Measurements from ENCODE around the gene GJB4. TPM values are rescaled to one million over a fixed set of nuclear protein-coding genes. Genes with fewer than 3 reads are reported as not detected.

GJB4 gene
- polyA plus RNA-seq, 1 of the 3 experiments (the other 2 are of a cell fraction): not detected

DNA sequence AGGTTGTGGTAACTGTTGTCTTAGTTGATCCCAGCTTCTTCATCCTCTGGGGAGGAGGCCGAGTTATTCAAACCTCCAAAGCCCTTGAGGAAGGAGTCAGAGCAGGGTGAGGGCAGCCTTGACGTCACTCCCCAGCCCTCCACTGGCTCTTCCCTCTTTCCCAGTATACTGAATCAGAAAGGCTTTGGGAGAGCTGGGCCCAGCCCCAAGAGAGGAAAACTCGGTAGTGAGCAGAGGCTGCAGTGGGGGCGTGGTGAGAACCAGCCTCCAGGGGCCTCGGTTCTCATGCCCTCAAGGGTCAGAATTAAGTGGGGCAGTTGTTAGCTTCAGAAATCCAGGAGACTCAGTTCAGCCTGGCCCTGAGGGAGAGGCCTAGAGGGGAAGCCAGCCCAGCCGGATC, 31.4 kb downstream of the GJB4 start:
- Histone ChIP-seq H3K4me2 (no peak overlapping the region), H3F3A (replicated peaks; ENCODE audit: insufficient read depth) (no peaks in the 10 kb centered on the region), H3K4me1 (ENCODE audit: control insufficient read depth in 1 of 2, insufficient read depth in 2 of 2, low read depth in 1 of 2, low read length in 1 of 2) (peaks cover 0 to 2% of the 10 kb centered on the region in 2 experiments; a peak in 1 of 4 replicates), H3K79me2 (ENCODE audit: insufficient read depth) (no peaks in the 10 kb centered on the region), H3K4me3 (ENCODE audit: low read depth in 2 of 2, low read length in 1 of 2) (no peak overlapping the region), H3K36me3 (replicated peaks in 1 of 2; ENCODE audit: control insufficient read depth in 1 of 2, insufficient read depth in 2 of 2, low read length in 1 of 2) (no peaks in the 10 kb centered on the region), H3K27ac (ENCODE audit: low read depth in 2 of 2, low read length in 1 of 2) (no peak overlapping the region), H3K9ac (no peak overlapping the region), H3K27me3 (ENCODE audit: insufficient read depth) (no peaks in the 10 kb centered on the region), H3K9me3 (no peaks in the 10 kb centered on the region), H4K20me1 (ENCODE audit: insufficient read depth) (no peaks in the 10 kb centered on the region), H2AFZ (ENCODE audit: low read depth) (no peak overlapping the region), H3K9me2 (no peaks in the 10 kb centered on the region)
- CTCF ChIA-PET: interaction anchor here (1.1 to 8.2 kb wide), 3 partner anchors 9 to 63 kb away, joined by 3 to 170 read pairs (median 3); no protein-coding TSS in a partner anchor
- TF ChIP-seq CTCF (IDR thresholded peaks at IDR 0.05) (no peak), GABPA (IDR thresholded peaks at IDR 0.05; ENCODE audit: low read depth) (no peak), EZH2phosphoT487 (IDR thresholded peaks at IDR 0.05; ENCODE audit: borderline replicate concordance, low read depth) (no peak), ZBTB33 (IDR thresholded peaks at IDR 0.05; ENCODE audit: borderline replicate concordance, low read depth) (no peak), NFIC (IDR thresholded peaks at IDR 0.05; ENCODE audit: borderline replicate concordance) (no peak), FOXM1 (IDR thresholded peaks at IDR 0.05; ENCODE audit: low read depth) (no peak), TEAD4 (IDR thresholded peaks at IDR 0.05; ENCODE audit: borderline replicate concordance, insufficient read depth) (no peak), CHD2 (IDR thresholded peaks at IDR 0.05; ENCODE audit: low read length, partially characterized antibody) (no peak), RAD21 (IDR thresholded peaks at IDR 0.05; ENCODE audit: low read length) (no peak), SMC3 (IDR thresholded peaks at IDR 0.05; ENCODE audit: low read depth, low read length) (no peak), RCOR1 (IDR thresholded peaks at IDR 0.05; ENCODE audit: low read length) (no peak), YY1 (IDR thresholded peaks at IDR 0.05; ENCODE audit: low read depth) (no peak)
- TF ChIP-seq, protein P1, sequence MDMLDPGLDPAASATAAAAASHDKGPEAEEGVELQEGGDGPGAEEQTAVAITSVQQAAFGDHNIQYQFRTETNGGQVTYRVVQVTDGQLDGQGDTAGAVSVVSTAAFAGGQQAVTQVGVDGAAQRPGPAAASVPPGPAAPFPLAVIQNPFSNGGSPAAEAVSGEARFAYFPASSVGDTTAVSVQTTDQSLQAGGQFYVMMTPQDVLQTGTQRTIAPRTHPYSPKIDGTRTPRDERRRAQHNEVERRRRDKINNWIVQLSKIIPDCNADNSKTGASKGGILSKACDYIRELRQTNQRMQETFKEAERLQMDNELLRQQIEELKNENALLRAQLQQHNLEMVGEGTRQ (IDR thresholded peaks at IDR 0.05; ENCODE audit: borderline replicate concordance, low read depth, low read length): no peak
- 39% methylated on average over 5 of the region's 6 CpGs for WGBS (ENCODE audit: low lambda C conversion rate)
- POLR2A ChIA-PET: no interaction called here
- no peak for DNase-seq

- no peak overlapping the region for H2AFZ ChIP-seq (ENCODE audit: low read depth)
- no peak overlapping the region for H3K9ac ChIP-seq
- no peak for DNase-seq
- no peaks in the 10 kb centered on the region for H3K9me3 ChIP-seq
- CTCF ChIA-PET: interaction anchor here (0.8 to 8.2 kb wide), 2 partner anchors 62 to 74 kb away, joined by 4 to 170 read pairs; no protein-coding TSS in a partner anchor
- no peaks in the 10 kb centered on the region for H3K79me2 ChIP-seq (ENCODE audit: insufficient read depth)
- TF ChIP-seq RFX5 (IDR thresholded peaks at IDR 0.05; ENCODE audit: low read length): no peak
- TF ChIP-seq ZBTB33 (IDR thresholded peaks at IDR 0.05; ENCODE audit: borderline replicate concordance, low read depth): no peak
- TF ChIP-seq TEAD4 (IDR thresholded peaks at IDR 0.05; ENCODE audit: borderline replicate concordance, insufficient read depth): no peak
- no peak for TF ChIP-seq GABPA (IDR thresholded peaks at IDR 0.05; ENCODE audit: low read depth)
- TF ChIP-seq RAD21 (IDR thresholded peaks at IDR 0.05; ENCODE audit: low read length): no peak
- no peaks in the 10 kb centered on the region for H4K20me1 ChIP-seq (ENCODE audit: insufficient read depth)
- no peaks in the 10 kb centered on the region; a peak in 1 of 4 replicates for H3K4me1 ChIP-seq (ENCODE audit: control insufficient read depth in 1 of 2, insufficient read depth in 2 of 2, low read depth in 1 of 2, low read length in 1 of 2)
- H3K36me3 ChIP-seq (replicated peaks in 1 of 2; ENCODE audit: control insufficient read depth in 1 of 2, insufficient read depth in 2 of 2, low read length in 1 of 2): no peaks in the 10 kb centered on the region
- no peak overlapping the region for H3K27ac ChIP-seq (ENCODE audit: low read depth in 2 of 2, low read length in 1 of 2)
- H3K4me3 ChIP-seq (ENCODE audit: low read depth in 2 of 2, low read length in 1 of 2): no peak overlapping the region
- no peaks in the 10 kb centered on the region for H3F3A ChIP-seq (replicated peaks; ENCODE audit: insufficient read depth)
- POLR2A ChIA-PET: no interaction called here
- H3K27me3 ChIP-seq (ENCODE audit: insufficient read depth): no peaks in the 10 kb centered on the region
- H3K9me2 ChIP-seq: no peaks in the 10 kb centered on the region
- 68% methylated on average over 10 of the region's 10 CpGs for WGBS (ENCODE audit: low lambda C conversion rate)
- no peak overlapping the region for H3K4me2 ChIP-seq
Measured at GRCh38 chr1:34792424-34792823, 32.9 kb downstream of the GJB4 start.
